Tibial nerve (tissue), 4 donors: Measurements from ENCODE around the gene RAB18. TPM values are rescaled to one million over a fixed set of nuclear protein-coding genes. Genes with fewer than 3 reads are reported as not detected.

Experiments used
- DNase-seq, 2 donors: peaks; one replicate each; pipeline ENCODE4 v3.0.0-alpha.2; 2019; ENCODE audit warnings: low spot score in 2 of 2
- H3K27ac ChIP-seq, 4 donors: fragments of 200-600 bp; sonication (generic) in 3 of 4; one replicate each; pipeline ENCODE4 v1.5.1; 2017 to 2019; ENCODE audit warnings: mild to moderate bottlenecking in 1 of 4
- H3K27me3 ChIP-seq, 2 donors: fragments of 200-600 bp; sonication (generic) in 1 of 2; one replicate each; pipeline versions ENCODE4 v1.5.1 to v1.6.0; 2017 to 2019
- H3K36me3 ChIP-seq, 3 donors: fragments of 200-600 bp; sonication (generic); one replicate each; pipeline ENCODE4 v1.5.1; 2018 to 2019
- H3K4me1 ChIP-seq, 4 donors: fragments of 200-600 bp; sonication (generic) in 3 of 4; one replicate each; pipeline ENCODE4 v1.5.1; 2017 to 2019
- H3K4me3 ChIP-seq, 4 donors: fragments of 200-600 bp; sonication (generic) in 3 of 4; one replicate each; pipeline ENCODE4 v1.5.1; 2017 to 2019; ENCODE audit warnings: mild to moderate bottlenecking in 1 of 4, moderate library complexity in 1 of 4
- H3K9me3 ChIP-seq, 4 donors: fragments of 200-600 bp; sonication (generic) in 3 of 4; one replicate each; pipeline ENCODE4 v1.5.1; 2017 to 2019
- EP300 ChIP-seq, 2 donors: sonication (generic); formaldehyde crosslinking; IDR thresholded peaks; one replicate each; pipeline ENCODE4 v1.6.1; 2017; ENCODE audit warnings: antibody characterized with exemption in 2 of 2, mild to moderate bottlenecking in 1 of 2
- POLR2A ChIP-seq, 2 donors: fragments of 450-650 bp; IDR thresholded peaks; one replicate each; pipeline ENCODE4 v1.6.1; 2017; ENCODE audit warnings: antibody characterized with exemption in 2 of 2, mild to moderate bottlenecking in 2 of 2, moderate library complexity in 2 of 2
- WGBS, 2 donors: methylation state at CpG; one replicate each; pipeline ENCODE4 v1.1.5; 2018; 5-methylcytosine and 5-hydroxymethylcytosine counted together
- total RNA-seq, 4 donors: library from RNA; depleted of rRNA; stranded (reverse); fragments of >200 nt; gene quantifications; one replicate each; pipeline ENCODE4 v1.1.0, GENCODE V29; 2016
- TF ChIP-seq, protein P1 (sequence below), 5 experiments: fragments of 200-600 bp in 3 of 5; fragments of 450-650 bp in 2 of 5; sonication (generic) in 3 of 5; IDR thresholded peaks; one replicate each; pipeline ENCODE4 v1.5.1; 2016 to 2019; ENCODE audit warnings: antibody characterized with exemption in 5 of 5, mild to moderate bottlenecking in 3 of 5, moderate library complexity in 2 of 5

RAB18 gene
- total RNA-seq, 4 donors from 2014 or later = 20.7 to 33.3 (median 23.2) TPM

DNA sequence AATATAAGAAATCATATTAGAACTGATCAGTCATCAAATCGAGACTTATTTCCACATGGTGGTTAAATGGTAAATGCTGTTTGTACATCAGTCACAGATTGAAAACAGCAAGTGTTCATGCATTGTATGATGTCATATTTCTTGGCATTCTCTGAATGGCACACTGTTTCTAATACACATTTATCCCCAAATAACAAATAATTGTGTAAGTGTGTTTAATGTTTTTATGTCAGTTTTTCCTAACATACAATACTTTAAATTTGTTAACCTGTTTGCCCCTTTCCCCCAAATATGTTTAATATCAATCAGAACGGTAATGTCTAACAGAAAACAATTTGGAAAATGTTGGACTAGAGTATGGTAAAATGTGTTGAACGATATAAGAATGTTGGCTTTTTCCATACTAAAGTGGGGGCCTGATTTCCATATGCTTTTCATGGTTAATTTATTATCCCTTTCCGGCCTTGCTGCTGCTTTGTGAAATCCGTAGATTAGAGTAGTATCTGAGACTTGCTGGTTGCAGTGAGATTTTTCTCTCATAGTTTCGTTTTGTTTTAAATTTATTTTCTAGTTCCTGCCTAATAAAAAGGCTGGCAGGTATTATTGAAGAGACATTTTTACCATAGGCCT is 23.7 kb downstream of the RAB18 start:
- H3K4me3 ChIP-seq = no peak overlapping the region
- H3K27me3 ChIP-seq = no peaks in the 10 kb centered on the region
- H3K9me3 ChIP-seq = no peaks in the 10 kb centered on the region
- peaks cover 0 to 58% (median 6%) of the 10 kb centered on the region in 4 donors for H3K4me1 ChIP-seq
- H3K36me3 ChIP-seq = no peaks in the 10 kb centered on the region
- no peak overlapping the region for H3K27ac ChIP-seq
- TF ChIP-seq, protein P1, sequence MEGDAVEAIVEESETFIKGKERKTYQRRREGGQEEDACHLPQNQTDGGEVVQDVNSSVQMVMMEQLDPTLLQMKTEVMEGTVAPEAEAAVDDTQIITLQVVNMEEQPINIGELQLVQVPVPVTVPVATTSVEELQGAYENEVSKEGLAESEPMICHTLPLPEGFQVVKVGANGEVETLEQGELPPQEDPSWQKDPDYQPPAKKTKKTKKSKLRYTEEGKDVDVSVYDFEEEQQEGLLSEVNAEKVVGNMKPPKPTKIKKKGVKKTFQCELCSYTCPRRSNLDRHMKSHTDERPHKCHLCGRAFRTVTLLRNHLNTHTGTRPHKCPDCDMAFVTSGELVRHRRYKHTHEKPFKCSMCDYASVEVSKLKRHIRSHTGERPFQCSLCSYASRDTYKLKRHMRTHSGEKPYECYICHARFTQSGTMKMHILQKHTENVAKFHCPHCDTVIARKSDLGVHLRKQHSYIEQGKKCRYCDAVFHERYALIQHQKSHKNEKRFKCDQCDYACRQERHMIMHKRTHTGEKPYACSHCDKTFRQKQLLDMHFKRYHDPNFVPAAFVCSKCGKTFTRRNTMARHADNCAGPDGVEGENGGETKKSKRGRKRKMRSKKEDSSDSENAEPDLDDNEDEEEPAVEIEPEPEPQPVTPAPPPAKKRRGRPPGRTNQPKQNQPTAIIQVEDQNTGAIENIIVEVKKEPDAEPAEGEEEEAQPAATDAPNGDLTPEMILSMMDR (IDR thresholded peaks at IDR 0.05) = no peak
- TF ChIP-seq POLR2A (IDR thresholded peaks at IDR 0.05) = no peak
- TF ChIP-seq EP300 (IDR thresholded peaks at IDR 0.05) = no peak
- WGBS, 2 donors = 55 to 56% methylated on average over 6 of the region's 6 CpGs
- no peak for DNase-seq

DNA sequence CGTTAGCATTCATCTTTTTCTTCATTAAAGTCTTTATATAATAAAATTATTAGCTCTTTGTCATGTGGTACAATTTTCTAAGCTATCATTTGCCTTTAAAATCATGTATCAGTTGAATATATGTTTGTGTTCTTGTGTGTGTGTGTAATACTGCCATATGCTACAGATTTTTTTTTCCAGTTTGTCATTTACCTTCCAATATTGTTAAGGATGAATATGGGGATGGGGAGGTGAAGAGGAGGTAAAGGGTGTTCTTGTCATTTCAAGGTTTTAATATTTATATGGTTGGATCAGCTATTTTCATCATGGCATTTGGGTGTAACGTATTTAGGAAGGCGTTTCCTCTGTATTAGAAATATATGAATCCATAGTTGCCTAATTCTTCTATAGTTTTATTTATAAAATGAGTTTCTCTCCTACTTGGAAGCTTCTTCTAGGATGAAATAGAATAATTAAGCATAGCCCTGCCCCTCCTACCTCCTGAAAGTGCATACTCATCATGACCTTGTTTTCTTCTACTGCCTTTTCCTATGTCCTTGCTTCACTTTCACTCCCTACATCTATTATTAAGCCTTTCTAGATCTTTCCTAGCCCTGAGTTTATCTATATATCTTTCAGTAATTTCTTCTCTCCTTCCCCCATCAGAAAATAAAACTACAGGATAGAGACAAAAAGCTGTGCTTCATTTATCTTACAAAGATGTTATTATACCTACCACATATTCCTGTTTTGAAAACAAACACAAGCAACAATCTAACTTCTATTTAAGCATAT is 25.1 kb downstream of the RAB18 start:
- no peak for DNase-seq
- 95 to 96% methylated on average over 3 of the region's 3 CpGs for WGBS, 2 donors
- H3K36me3 ChIP-seq = peaks cover 0 to 3% (median 1%) of the 10 kb centered on the region in 3 donors
- TF ChIP-seq, protein P1 (IDR thresholded peaks at IDR 0.05) = no peak
- no peak for TF ChIP-seq EP300 (IDR thresholded peaks at IDR 0.05)
- no peak for TF ChIP-seq POLR2A (IDR thresholded peaks at IDR 0.05)
- H3K27ac ChIP-seq = no peak overlapping the region
- H3K4me1 ChIP-seq = peaks cover 0 to 55% (median 6%) of the 10 kb centered on the region in 4 donors
- H3K27me3 ChIP-seq = no peaks in the 10 kb centered on the region
- no peak overlapping the region for H3K4me3 ChIP-seq
- no peaks in the 10 kb centered on the region for H3K9me3 ChIP-seq

DNA sequence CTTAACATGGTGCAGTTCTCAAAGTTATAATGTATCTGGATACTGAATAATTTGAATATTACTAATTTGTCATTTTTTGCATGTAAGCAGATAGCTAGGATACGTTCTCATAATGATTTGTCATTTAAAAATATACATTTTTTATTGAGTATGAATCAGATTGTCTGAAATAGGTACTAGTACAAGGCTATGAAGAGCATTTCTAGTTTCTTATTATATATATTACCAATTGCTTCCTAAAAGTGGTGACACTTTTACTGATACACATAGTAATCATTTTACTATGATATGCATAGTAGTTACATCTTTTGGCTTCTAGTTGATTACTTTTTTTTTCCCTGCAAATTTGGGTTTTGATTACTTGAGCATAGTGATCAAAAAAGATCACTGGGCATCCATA is 26.4 kb downstream of the RAB18 start:
- H3K4me3 ChIP-seq = no peak overlapping the region
- no peak for TF ChIP-seq EP300 (IDR thresholded peaks at IDR 0.05)
- no peak for TF ChIP-seq POLR2A (IDR thresholded peaks at IDR 0.05)
- TF ChIP-seq, protein P1 (IDR thresholded peaks at IDR 0.05) = no peak
- no peaks in the 10 kb centered on the region for H3K27me3 ChIP-seq
- H3K4me1 ChIP-seq = peaks cover 0 to 43% (median 4%) of the 10 kb centered on the region in 4 donors
- 74 to 88% methylated on average over 1 of the region's 1 CpG for WGBS, 2 donors
- no peaks in the 10 kb centered on the region for H3K9me3 ChIP-seq
- DNase-seq = no peak
- H3K27ac ChIP-seq = no peak overlapping the region
- H3K36me3 ChIP-seq = peaks cover 0 to 14% (median 3%) of the 10 kb centered on the region in 3 donors

DNA sequence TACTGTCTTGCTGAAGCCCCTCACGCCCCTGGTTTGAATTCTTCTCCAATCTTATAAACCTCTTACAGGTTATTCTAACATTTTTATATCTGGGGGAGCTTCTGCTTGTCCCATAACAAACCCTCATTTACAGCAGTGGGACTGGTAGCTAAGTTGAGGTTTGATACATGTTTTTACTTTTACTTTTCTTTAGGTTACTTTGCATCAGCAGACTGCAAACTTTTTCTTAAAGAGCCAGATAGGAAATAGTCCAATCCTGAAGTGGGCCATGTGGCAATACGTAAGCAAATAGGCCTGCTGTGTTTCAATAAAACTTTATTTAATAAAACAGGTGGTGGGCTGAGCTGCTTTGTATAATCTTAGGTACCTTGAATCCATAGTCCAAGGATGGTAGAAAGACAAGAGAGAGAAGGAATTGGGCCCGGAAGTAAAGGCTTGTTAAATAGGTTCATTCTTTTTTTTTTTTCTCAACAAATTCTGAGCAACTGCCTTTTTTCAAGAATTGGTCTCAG is 27.3 kb downstream of the RAB18 start:
- TF ChIP-seq POLR2A (IDR thresholded peaks at IDR 0.05) (no peak), EP300 (IDR thresholded peaks at IDR 0.05) (no peak)
- TF ChIP-seq, protein P1 (IDR thresholded peaks at IDR 0.05) = no peak
- H3K4me1 ChIP-seq = peaks cover 0 to 33% (median 0%) of the 10 kb centered on the region in 4 donors
- no peaks in the 10 kb centered on the region for H3K9me3 ChIP-seq
- no peak overlapping the region for H3K4me3 ChIP-seq
- 92 to 98% methylated on average over 3 of the region's 3 CpGs for WGBS, 2 donors
- H3K27me3 ChIP-seq = no peaks in the 10 kb centered on the region
- H3K36me3 ChIP-seq = peaks cover 0 to 23% (median 3%) of the 10 kb centered on the region in 3 donors
- DNase-seq = no peak
- no peak overlapping the region for H3K27ac ChIP-seq
